Left lung (tissue), 10 donors: ENCODE data around the gene MRLN. TPM values are rescaled to one million over a fixed set of nuclear protein-coding genes. Genes with fewer than 3 reads are reported as not detected.

ENCODE experiments used
- ATAC-seq: fragments of 200-7000 bp; cut with Tn5 transposase; one replicate; pipeline ENCODE4 v1.9.1; 2020; ENCODE audit warnings: moderate library complexity
- DNase-seq, 4 donors: peaks; one replicate each; pipeline ENCODE4 v3.0.0-alpha.2; 2013 to 2020
- H3K27ac ChIP-seq, 2 donors: fragments of 200-600 bp; sonication (generic) in 1 of 2; one replicate each; pipeline versions ENCODE4 v1.5.0 to v1.8.0; 2020 to 2021
- H3K27me3 ChIP-seq, 2 donors: fragments of 200-600 bp; sonication (generic) in 1 of 2; one replicate each; pipeline versions ENCODE4 v1.5.0 to v1.8.0; 2020 to 2021
- H3K36me3 ChIP-seq, 2 donors: fragments of 200-600 bp; sonication (generic) in 1 of 2; one replicate each; pipeline versions ENCODE4 v1.5.0 to v1.8.0; 2020 to 2021
- H3K4me1 ChIP-seq, 2 donors: fragments of 200-600 bp; one replicate each; pipeline ENCODE4 v1.8.0; 2021
- H3K4me3 ChIP-seq, 2 donors: fragments of 200-600 bp; sonication (generic) in 1 of 2; one replicate each; pipeline versions ENCODE4 v1.5.0 to v1.8.0; 2020 to 2021; ENCODE audit warnings: mild to moderate bottlenecking in 1 of 2
- H3K9me3 ChIP-seq, 2 donors: fragments of 200-600 bp; sonication (generic) in 1 of 2; one replicate each; pipeline versions ENCODE4 v1.5.0 to v1.8.0; 2020 to 2021
- intact Hi-C, 2 donors: fragments of 100-400 bp; cut with DNase I; formaldehyde crosslinking; loops; one replicate each; pipeline versions ENCODE4 v1.11.2 to v1.14.2; 2022
- polyA plus RNA-seq, 6 donors: library from polyadenylated mRNA; unstranded; fragments of 120-200 nt; gene quantifications; one replicate each; pipeline ENCODE4 v1.2.1, GENCODE V29; 2013; ENCODE audit not compliant: insufficient read length in 6 of 6
- total RNA-seq, 2 donors: library from RNA; stranded (reverse); fragmentation: NEBNext Ultra II Directional; extraction: Animal tissue kit (Norgen Biotek cat#: 25700); gene quantifications; one replicate each; pipeline ENCODE4 v1.2.1, GENCODE V29; 2021
- TF ChIP-seq, protein P1 (sequence below), 2 donors: fragments of 200-600 bp; sonication (generic) in 1 of 2; IDR thresholded peaks; one replicate each; pipeline versions ENCODE4 v1.5.0 to v1.8.0; 2021; ENCODE audit warnings: antibody characterized with exemption in 2 of 2
- donor health status: DM: no; HTN: yes; CAD: no.
- donor health status: DM: no; HTN: no; CAD: no.

Gene MRLN
- total and polyA plus RNA-seq, 8 donors = 0.41 to 0.79 (median 0.59) TPM; not detected in 2

DNA sequence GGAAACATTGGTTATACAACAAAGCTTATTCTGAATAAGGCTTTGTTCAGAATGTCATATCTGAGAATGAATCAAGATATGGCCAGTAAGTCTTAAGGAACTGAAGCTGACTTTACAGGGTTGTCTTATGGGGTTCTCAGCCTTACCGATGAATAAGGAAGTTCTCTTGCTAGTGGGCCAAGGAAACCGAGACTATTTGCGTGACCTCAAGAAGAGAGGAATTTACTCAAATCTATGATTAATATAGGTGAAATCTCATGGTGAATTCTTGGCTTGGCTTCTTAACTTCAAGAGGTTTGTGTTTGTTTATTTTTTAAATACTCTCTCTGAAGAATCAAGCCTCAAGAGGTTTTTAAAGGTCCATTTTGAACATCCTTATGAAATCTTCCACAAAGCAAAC is 4.7 kb upstream of the MRLN start:
- no peaks in the 10 kb centered on the region for H3K36me3 ChIP-seq

DNA sequence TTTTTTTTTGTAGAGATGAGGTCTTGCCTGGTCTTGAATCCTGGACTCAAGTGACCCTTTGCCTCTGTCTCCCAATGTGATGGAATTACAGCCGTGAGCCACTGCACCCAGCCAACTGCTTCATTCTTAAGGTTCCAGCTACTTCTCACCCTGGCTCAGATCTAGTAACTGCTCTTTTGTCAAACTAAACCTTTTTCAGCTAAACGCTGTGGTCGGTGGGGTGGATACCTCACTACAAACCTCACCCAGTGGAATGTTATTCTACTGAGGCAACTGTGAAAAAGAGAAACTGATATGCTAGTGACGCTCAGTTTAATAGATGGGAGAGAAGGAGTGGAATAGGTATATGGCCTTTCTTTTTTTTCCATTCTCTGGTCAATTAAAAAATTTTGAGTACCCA is 1.7 kb upstream of the MRLN start:
- TF ChIP-seq, protein P1, sequence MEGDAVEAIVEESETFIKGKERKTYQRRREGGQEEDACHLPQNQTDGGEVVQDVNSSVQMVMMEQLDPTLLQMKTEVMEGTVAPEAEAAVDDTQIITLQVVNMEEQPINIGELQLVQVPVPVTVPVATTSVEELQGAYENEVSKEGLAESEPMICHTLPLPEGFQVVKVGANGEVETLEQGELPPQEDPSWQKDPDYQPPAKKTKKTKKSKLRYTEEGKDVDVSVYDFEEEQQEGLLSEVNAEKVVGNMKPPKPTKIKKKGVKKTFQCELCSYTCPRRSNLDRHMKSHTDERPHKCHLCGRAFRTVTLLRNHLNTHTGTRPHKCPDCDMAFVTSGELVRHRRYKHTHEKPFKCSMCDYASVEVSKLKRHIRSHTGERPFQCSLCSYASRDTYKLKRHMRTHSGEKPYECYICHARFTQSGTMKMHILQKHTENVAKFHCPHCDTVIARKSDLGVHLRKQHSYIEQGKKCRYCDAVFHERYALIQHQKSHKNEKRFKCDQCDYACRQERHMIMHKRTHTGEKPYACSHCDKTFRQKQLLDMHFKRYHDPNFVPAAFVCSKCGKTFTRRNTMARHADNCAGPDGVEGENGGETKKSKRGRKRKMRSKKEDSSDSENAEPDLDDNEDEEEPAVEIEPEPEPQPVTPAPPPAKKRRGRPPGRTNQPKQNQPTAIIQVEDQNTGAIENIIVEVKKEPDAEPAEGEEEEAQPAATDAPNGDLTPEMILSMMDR (IDR thresholded peaks at IDR 0.05) = no peak
- H3K27ac ChIP-seq = no peak overlapping the region
- no peaks in the 10 kb centered on the region for H3K27me3 ChIP-seq
- no peaks in the 10 kb centered on the region for H3K4me1 ChIP-seq
- H3K36me3 ChIP-seq = no peaks in the 10 kb centered on the region
- ATAC-seq = no peak
- H3K9me3 ChIP-seq = no peaks in the 10 kb centered on the region
- no peak overlapping the region for H3K4me3 ChIP-seq
- DNase-seq = no peak
- intact Hi-C loops = no loop called here

More for the DNA sequence above, 4.7 kb upstream of the MRLN start:
- DNase-seq (no peak), ATAC-seq (no peak)
- H3K27me3 ChIP-seq = no peaks in the 10 kb centered on the region
- H3K4me1 ChIP-seq = no peaks in the 10 kb centered on the region
- intact Hi-C loops = no loop called here
- H3K4me3 ChIP-seq = no peak overlapping the region
- H3K27ac ChIP-seq = no peak overlapping the region
- TF ChIP-seq, protein P1 (IDR thresholded peaks at IDR 0.05) = no peak
- no peaks in the 10 kb centered on the region for H3K9me3 ChIP-seq

DNA sequence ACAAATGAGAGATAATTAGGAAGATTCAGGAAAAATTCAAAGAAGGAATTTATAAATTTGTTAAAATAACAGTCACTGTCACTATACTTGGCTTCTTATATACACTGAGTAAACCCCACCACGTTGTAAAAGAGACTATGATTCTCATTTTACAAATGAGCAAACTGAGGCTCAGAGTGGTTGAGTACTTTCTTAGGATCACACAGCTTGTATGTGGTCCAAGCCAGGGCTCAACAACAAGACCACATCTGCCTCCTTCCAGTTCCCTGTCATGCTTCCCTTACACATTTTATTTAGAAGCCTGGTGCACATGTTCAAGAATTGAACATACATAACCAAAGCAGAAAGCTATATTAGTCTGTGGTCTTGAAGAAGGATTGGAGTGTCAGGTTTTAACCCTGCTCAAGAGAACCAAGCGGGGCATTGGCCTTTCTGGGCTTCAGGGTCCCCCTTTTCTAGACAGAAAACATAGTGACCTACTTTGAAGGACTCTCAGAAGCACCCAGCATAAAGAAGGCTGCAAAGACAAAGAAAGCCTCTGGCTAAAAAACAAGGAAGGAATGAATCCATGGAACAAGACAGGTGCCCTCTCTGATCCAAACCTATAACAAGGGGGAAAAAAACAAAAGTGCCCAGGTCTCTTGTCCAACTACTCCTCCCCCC is 846 bp downstream of the MRLN start:
- H3K4me3 ChIP-seq = no peak overlapping the region
- DNase-seq (no peak), ATAC-seq (no peak)
- intact Hi-C loops = no loop called here
- TF ChIP-seq, protein P1 (IDR thresholded peaks at IDR 0.05) = no peak
- no peaks in the 10 kb centered on the region for H3K9me3 ChIP-seq
- no peaks in the 10 kb centered on the region for H3K4me1 ChIP-seq
- no peaks in the 10 kb centered on the region for H3K27me3 ChIP-seq
- no peak overlapping the region for H3K27ac ChIP-seq
- H3K36me3 ChIP-seq = no peaks in the 10 kb centered on the region

DNA sequence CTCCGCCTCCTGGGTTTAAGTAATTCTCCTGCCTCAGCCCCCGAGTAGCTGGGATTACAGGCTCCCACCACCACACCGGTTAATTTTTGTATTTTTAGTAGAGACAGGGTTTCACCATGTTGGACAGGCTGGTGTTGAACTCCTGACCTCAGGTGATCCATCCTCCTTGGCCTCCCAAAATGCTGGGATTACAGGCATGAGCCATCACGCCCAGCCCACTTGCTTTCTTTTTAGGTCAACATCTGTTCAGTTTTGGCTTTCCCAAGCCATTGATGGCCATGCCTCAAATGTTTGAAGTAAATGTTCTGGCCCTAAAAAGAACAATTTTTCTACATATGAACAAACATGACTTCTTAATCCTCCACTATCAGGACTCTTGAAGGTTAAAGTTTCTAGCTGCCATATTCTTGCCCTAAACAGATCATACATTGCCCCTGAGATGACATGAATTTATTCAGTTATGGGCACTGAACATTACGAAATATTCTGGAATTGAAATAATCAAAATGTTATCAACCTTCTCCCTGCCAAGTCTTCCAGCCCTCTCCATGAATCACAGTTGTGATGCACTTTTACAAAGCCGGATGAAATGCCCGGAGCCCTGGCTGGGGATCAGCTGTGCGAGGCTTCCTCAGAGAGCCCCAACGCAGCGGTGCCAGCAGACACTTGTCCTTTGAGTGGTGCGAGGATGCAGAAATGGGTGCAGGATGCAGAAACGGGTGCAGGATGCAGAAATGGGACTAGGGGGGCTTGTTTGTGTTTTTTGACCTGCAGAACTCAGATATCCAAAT is 2.9 kb downstream of the MRLN start:
- Histone ChIP-seq H3K4me1 (no peaks in the 10 kb centered on the region), H3K9me3 (no peaks in the 10 kb centered on the region), H3K27ac (no peak overlapping the region), H3K36me3 (no peaks in the 10 kb centered on the region), H3K27me3 (no peaks in the 10 kb centered on the region), H3K4me3 (no peak overlapping the region)
- intact Hi-C loops = no loop called here
- DNase-seq = no peak
- no peak for ATAC-seq
- TF ChIP-seq, protein P1 (IDR thresholded peaks at IDR 0.05) = no peak

DNA sequence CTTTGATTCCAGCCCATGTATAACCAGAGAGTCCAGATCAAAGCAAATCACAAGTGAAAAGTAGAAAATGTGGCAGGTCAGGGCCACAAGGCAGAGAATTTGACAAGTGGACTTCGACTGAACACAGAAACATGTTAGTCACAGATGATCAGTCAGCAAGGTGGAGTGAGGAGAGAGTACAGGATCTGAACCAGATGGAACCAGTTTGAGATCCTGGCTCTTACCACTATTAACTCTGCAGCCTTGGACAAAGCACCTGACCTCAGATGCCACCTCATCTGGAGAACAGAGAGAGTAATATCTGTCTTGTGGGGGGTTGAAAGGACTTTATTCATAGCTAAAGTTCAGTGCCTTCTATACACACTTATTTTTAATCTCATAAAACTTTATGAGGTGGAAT is 4.4 kb downstream of the MRLN start:
- DNase-seq = no peak
- Histone ChIP-seq H3K27me3 (no peaks in the 10 kb centered on the region), H3K27ac (no peak overlapping the region), H3K9me3 (peaks cover 0 to 2% of the 10 kb centered on the region in 2 donors), H3K4me1 (no peaks in the 10 kb centered on the region), H3K36me3 (no peaks in the 10 kb centered on the region), H3K4me3 (no peak overlapping the region)
- ATAC-seq = peak; percentile 24
- TF ChIP-seq, protein P1 (IDR thresholded peaks at IDR 0.05) = no peak
- intact Hi-C loops = no loop called here
